ENCODE results near the gene HMOX2.

HMOX2 gene

GRCh38 chr16:4539716-4540284, 63.6 kb downstream of the HMOX2 start:
- TF ChIP-seq TCF4 (CRISPR knock-in tag; IDR thresholded peaks at IDR 0.05; ENCODE audit: borderline replicate concordance): no peak
- ATAC-seq: no peak

DNA sequence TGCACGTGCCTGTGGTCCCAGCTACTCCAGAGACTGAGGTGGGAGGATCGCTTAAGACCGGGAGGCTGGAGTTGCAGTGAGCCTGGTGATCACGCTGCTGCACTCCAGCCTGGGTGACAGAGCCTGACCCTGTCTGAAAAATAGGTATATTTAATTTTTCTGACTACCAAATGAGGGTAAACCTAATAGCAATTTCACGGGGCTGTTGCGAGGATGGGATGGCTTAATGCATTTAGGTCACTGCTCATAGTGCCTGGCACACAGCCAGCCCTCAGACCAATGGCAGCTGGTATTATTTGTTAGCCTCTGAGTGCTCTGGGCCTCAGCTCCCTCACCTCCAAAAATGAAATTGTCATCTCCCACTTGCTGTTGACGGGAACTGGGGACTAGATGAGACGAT, 68.3 kb downstream of the HMOX2 start:
- ATAC-seq: no peak
- TF ChIP-seq, protein P1, sequence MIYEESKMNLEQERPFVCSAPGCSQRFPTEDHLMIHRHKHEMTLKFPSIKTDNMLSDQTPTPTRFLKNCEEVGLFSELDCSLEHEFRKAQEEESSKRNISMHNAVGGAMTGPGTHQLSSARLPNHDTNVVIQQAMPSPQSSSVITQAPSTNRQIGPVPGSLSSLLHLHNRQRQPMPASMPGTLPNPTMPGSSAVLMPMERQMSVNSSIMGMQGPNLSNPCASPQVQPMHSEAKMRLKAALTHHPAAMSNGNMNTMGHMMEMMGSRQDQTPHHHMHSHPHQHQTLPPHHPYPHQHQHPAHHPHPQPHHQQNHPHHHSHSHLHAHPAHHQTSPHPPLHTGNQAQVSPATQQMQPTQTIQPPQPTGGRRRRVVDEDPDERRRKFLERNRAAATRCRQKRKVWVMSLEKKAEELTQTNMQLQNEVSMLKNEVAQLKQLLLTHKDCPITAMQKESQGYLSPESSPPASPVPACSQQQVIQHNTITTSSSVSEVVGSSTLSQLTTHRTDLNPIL (CRISPR knock-in tag; IDR thresholded peaks at IDR 0.05; ENCODE audit: low read depth): no peak
- no peak for TF ChIP-seq BACH2 (CRISPR knock-in tag; IDR thresholded peaks at IDR 0.05; ENCODE audit: borderline replicate concordance)
- TF ChIP-seq, protein P2, sequence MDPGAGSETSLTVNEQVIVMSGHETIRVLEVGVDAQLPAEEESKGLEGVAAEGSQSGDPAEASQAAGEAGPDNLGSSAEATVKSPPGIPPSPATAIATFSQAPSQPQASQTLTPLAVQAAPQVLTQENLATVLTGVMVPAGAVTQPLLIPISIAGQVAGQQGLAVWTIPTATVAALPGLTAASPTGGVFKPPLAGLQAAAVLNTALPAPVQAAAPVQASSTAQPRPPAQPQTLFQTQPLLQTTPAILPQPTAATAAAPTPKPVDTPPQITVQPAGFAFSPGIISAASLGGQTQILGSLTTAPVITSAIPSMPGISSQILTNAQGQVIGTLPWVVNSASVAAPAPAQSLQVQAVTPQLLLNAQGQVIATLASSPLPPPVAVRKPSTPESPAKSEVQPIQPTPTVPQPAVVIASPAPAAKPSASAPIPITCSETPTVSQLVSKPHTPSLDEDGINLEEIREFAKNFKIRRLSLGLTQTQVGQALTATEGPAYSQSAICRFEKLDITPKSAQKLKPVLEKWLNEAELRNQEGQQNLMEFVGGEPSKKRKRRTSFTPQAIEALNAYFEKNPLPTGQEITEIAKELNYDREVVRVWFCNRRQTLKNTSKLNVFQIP (CRISPR knock-in tag; IDR thresholded peaks at IDR 0.05; ENCODE audit: borderline replicate concordance, low read depth): no peak
- no peak for TF ChIP-seq ZFP3 (CRISPR knock-in tag; IDR thresholded peaks at IDR 0.05)
- TF ChIP-seq SNAI2 (CRISPR knock-in tag; IDR thresholded peaks at IDR 0.05): no peak
- TF ChIP-seq CSDC2 (CRISPR knock-in tag; IDR thresholded peaks at IDR 0.05): no peak
- no peak for TF ChIP-seq TOX (CRISPR knock-in tag; IDR thresholded peaks at IDR 0.05; ENCODE audit: borderline replicate concordance)
- TF ChIP-seq OSR1 (CRISPR knock-in tag; IDR thresholded peaks at IDR 0.05): no peak
- TF ChIP-seq ZNF8 (CRISPR knock-in tag; IDR thresholded peaks at IDR 0.05): no peak

DNA sequence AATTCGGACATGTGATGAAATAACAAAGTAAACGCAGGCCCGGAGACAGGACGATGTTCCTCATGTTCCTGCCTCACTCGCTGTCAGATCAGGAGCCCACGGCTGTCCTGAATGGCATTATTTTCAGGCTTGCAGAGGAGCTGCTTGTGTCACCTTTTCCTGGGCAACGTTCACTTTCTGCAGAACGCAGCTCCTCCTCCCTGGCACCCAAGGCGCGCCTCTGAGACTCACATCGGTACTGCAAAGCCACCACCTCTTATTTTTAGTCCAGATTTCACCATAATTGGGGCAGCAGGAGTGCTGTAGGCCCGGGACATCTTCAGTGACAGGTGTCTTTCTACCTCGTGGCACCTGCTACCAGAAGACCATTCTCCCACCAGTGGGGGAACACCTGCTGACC, 71.9 kb downstream of the HMOX2 start:
- no peak for ATAC-seq
- no peak for TF ChIP-seq ISL1 (CRISPR knock-in tag; IDR thresholded peaks at IDR 0.05)
- TF ChIP-seq ZNF70 (CRISPR knock-in tag; IDR thresholded peaks at IDR 0.05): no peak

DNA sequence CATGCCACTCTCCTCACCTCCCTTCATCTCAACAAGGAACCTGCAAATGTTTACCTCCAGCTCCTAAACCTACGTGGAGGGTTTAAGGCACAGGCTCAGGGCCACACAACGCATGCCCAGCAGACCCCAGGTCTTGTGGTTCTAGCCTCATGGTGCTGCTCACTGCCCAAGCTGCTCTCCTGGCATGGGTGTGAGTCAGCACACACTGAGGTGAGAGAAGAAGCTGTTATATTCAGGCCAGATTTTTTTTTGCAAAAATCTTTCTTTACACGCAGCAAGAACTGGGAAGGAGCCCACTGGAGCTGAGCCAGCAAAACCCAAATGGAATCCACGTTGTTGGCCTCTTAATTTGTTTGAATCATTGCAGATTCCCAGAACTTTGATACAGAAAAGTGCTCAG, 74.4 kb downstream of the HMOX2 start:
- no peak for TF ChIP-seq TCF4 (CRISPR knock-in tag; IDR thresholded peaks at IDR 0.05; ENCODE audit: borderline replicate concordance)
- no peak for TF ChIP-seq GLIS3 (CRISPR knock-in tag; IDR thresholded peaks at IDR 0.05)
- no peak for TF ChIP-seq CSRNP3 (CRISPR knock-in tag; IDR thresholded peaks at IDR 0.05)
- no peak for TF ChIP-seq ZFP3 (CRISPR knock-in tag; IDR thresholded peaks at IDR 0.05)
- TF ChIP-seq, protein P3, sequence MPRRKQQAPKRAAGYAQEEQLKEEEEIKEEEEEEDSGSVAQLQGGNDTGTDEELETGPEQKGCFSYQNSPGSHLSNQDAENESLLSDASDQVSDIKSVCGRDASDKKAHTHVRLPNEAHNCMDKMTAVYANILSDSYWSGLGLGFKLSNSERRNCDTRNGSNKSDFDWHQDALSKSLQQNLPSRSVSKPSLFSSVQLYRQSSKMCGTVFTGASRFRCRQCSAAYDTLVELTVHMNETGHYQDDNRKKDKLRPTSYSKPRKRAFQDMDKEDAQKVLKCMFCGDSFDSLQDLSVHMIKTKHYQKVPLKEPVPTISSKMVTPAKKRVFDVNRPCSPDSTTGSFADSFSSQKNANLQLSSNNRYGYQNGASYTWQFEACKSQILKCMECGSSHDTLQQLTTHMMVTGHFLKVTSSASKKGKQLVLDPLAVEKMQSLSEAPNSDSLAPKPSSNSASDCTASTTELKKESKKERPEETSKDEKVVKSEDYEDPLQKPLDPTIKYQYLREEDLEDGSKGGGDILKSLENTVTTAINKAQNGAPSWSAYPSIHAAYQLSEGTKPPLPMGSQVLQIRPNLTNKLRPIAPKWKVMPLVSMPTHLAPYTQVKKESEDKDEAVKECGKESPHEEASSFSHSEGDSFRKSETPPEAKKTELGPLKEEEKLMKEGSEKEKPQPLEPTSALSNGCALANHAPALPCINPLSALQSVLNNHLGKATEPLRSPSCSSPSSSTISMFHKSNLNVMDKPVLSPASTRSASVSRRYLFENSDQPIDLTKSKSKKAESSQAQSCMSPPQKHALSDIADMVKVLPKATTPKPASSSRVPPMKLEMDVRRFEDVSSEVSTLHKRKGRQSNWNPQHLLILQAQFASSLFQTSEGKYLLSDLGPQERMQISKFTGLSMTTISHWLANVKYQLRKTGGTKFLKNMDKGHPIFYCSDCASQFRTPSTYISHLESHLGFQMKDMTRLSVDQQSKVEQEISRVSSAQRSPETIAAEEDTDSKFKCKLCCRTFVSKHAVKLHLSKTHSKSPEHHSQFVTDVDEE (CRISPR knock-in tag; IDR thresholded peaks at IDR 0.05): no peak
- TF ChIP-seq TOX (CRISPR knock-in tag; IDR thresholded peaks at IDR 0.05; ENCODE audit: borderline replicate concordance): no peak
- no peak for TF ChIP-seq ZNF8 (CRISPR knock-in tag; IDR thresholded peaks at IDR 0.05)
- no peak for TF ChIP-seq CSDC2 (CRISPR knock-in tag; IDR thresholded peaks at IDR 0.05)
- no peak for TF ChIP-seq ARNTL (CRISPR knock-in tag; IDR thresholded peaks at IDR 0.05; ENCODE audit: borderline replicate concordance, low read depth)
- no peak for TF ChIP-seq SNAI2 (CRISPR knock-in tag; IDR thresholded peaks at IDR 0.05)
- TF ChIP-seq ZNF565 (CRISPR knock-in tag; conservative IDR thresholded peaks at IDR 0.05; ENCODE audit: low read depth): no peak
- TF ChIP-seq, protein P2 (CRISPR knock-in tag; IDR thresholded peaks at IDR 0.05; ENCODE audit: borderline replicate concordance, low read depth): no peak
- no peak for TF ChIP-seq ZC3H10 (CRISPR knock-in tag; IDR thresholded peaks at IDR 0.05)
- TF ChIP-seq PPARA (CRISPR knock-in tag; IDR thresholded peaks at IDR 0.05; ENCODE audit: borderline replicate concordance): no peak
- no peak for TF ChIP-seq ZFP30 (CRISPR knock-in tag; IDR thresholded peaks at IDR 0.05)
- no peak for ATAC-seq

Data from SK-N-SH treated with all-trans-retinoic acid at 6 μM for 48 hours (cell line).